PC-9 (cell line): ENCODE results near the gene RPAP2.

Source experiments
- CTCF ChIP-seq: fragments of 200-600 bp; sonication (generic); conservative IDR thresholded peaks from 2 replicates; pipeline ENCODE4 v1.6.1; 2017; ENCODE audit warnings: mixed run types, antibody characterized with exemption, mild to moderate bottlenecking, moderate library complexity
- EZH2 ChIP-seq: fragments of 200-600 bp; sonication (generic); IDR thresholded peaks from 2 replicates; pipeline ENCODE4 v1.8.0; 2017; ENCODE audit warnings: antibody characterized with exemption, low read depth

DNA sequence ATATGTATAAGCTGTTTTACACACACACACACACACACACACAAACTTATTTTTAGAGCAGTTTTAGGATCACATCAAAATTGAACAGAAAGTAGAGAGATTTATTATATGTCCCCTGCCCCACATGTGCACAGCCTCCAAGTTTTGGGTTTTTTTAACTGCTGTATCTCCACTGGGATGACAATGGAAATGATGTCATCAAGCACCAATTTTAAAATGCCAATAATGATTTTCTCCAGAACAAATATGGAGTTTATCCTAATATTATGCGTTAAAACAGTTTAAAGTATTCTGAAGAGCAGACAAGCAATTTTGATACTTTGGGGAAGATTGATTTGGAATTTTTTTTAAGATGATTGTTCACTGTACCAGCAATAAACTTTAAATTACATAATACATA lies 131.2 kb downstream of the RPAP2 start:
- TF ChIP-seq CTCF: no peak
- no peak for TF ChIP-seq EZH2
